CD1c-positive myeloid dendritic cell (primary cell): ENCODE results near the gene GAS7.
"Not testable (repeated sequence)": the region's sequence is repeated elsewhere in the genome, so short reads cannot be mapped to it uniquely, and the experiment has no call there.

Experiments used
- DNase-seq: peaks from one replicate; pipeline ENCODE4 v3.0.0-alpha.2; 2016; ENCODE audit errors: extremely low spot score

The GAS7 gene

GRCh38 chr17:10072556-10073425 lies 125.6 kb downstream of the GAS7 start:
- DNase-seq: no peak

- DNase-seq: no peak
Observed at GRCh38 chr17:10072086-10072485, 126.3 kb downstream of the GAS7 start.

- no peak for DNase-seq
Observed at GRCh38 chr17:10071141-10071540, 127.3 kb downstream of the GAS7 start.

GRCh38 chr17:10070690-10071089 lies 127.7 kb downstream of the GAS7 start:
- no peak for DNase-seq

GRCh38 chr17:10069301-10069700 lies 129.1 kb downstream of the GAS7 start:
- no peak for DNase-seq

- no peak for DNase-seq
Observed at GRCh38 chr17:10067446-10068143, 130.8 kb downstream of the GAS7 start.

- no peak for DNase-seq
Observed at GRCh38 chr17:10064536-10064935, 133.9 kb downstream of the GAS7 start.

- DNase-seq: peak; percentile 96
Observed at GRCh38 chr17:10063730-10064241, 134.6 kb downstream of the GAS7 start.

GRCh38 chr17:10062691-10063385 lies 135.6 kb downstream of the GAS7 start:
- DNase-seq: peak; percentile 80

- DNase-seq: peak; percentile 75
Observed at GRCh38 chr17:10061111-10061845, 137.1 kb downstream of the GAS7 start.

- DNase-seq: no peak
Observed at GRCh38 chr17:10060526-10060925, 137.9 kb downstream of the GAS7 start.

- DNase-seq: peak; percentile 70
Observed at GRCh38 chr17:10059684-10060211, 138.7 kb downstream of the GAS7 start.

GRCh38 chr17:10058921-10059683 lies 139.3 kb downstream of the GAS7 start:
- peak; percentile 61 for DNase-seq

GRCh38 chr17:10057466-10057865 lies 140.9 kb downstream of the GAS7 start:
- not testable (repeated sequence) for DNase-seq

GRCh38 chr17:10055262-10055975 lies 143.0 kb downstream of the GAS7 start:
- no peak for DNase-seq

- DNase-seq: no peak
Observed at GRCh38 chr17:10053782-10054540, 144.4 kb downstream of the GAS7 start.

GRCh38 chr17:10052106-10052813 lies 146.1 kb downstream of the GAS7 start:
- DNase-seq: no peak

- DNase-seq: no peak
Observed at GRCh38 chr17:10051112-10051511, 147.3 kb downstream of the GAS7 start.
